ENCODE data around the gene LILRB3.

DNA sequence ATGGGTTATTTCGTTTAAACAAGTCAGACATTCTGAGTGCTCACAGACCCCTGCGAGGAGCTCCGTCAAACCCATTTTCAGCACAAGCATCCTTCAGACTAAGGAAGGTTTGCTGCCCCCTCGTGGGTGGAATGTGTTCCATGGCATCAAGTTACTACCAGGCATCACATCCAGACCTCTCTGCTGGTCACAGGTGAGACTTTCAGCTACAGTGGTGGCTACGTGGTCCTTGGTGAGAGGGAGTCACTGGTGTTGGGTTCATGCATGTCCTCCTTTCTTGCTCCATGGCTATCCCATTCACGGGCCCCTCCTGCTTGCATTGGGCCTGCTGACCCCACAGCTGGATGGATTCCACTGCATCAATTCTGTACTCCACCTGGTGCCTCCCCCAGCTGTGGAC, 43.3 kb upstream of the LILRB3 start:
- TF ChIP-seq, protein P1, sequence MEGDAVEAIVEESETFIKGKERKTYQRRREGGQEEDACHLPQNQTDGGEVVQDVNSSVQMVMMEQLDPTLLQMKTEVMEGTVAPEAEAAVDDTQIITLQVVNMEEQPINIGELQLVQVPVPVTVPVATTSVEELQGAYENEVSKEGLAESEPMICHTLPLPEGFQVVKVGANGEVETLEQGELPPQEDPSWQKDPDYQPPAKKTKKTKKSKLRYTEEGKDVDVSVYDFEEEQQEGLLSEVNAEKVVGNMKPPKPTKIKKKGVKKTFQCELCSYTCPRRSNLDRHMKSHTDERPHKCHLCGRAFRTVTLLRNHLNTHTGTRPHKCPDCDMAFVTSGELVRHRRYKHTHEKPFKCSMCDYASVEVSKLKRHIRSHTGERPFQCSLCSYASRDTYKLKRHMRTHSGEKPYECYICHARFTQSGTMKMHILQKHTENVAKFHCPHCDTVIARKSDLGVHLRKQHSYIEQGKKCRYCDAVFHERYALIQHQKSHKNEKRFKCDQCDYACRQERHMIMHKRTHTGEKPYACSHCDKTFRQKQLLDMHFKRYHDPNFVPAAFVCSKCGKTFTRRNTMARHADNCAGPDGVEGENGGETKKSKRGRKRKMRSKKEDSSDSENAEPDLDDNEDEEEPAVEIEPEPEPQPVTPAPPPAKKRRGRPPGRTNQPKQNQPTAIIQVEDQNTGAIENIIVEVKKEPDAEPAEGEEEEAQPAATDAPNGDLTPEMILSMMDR (IDR thresholded peaks at IDR 0.05; ENCODE audit: low read depth, low read length) = peak; percentile 53
- TF ChIP-seq POLR2A (IDR thresholded peaks at IDR 0.05; ENCODE audit: extremely low read depth, insufficient read length) (no peak), MAX (IDR thresholded peaks at IDR 0.05; ENCODE audit: low read depth, low read length) (no peak), MYC (IDR thresholded peaks at IDR 0.05; ENCODE audit: low read depth, low read length) (no peak)

Data from NB4 (cell line).